GM12873 (cell line): ENCODE measurements around the gene CES3.

Experiments used
- CTCF ChIP-seq: IDR thresholded peaks from 2 replicates; pipeline ENCODE4 v1.5.1; 2012; ENCODE audit warnings: low read depth, mild to moderate bottlenecking, moderate library complexity, low read length, control low read depth; ENCODE audit not compliant: insufficient read depth; ENCODE audit errors: missing control alignments

The CES3 gene

GRCh38 chr16:66921729-66922450 lies 39.2 kb upstream of the CES3 start:
- TF ChIP-seq CTCF, result no peak

GRCh38 chr16:66923247-66923731 lies 37.8 kb upstream of the CES3 start:
- no peak for TF ChIP-seq CTCF

GRCh38 chr16:66923866-66924265 lies 37.2 kb upstream of the CES3 start:
- no peak for TF ChIP-seq CTCF

GRCh38 chr16:66924527-66925321 lies 36.3 kb upstream of the CES3 start:
- TF ChIP-seq CTCF, result peak; percentile 47

- no peak for TF ChIP-seq CTCF
Measured at GRCh38 chr16:66925322-66925840, 35.7 kb upstream of the CES3 start, which contains the start of gene RRAD. TSS of gene RRAD (minus strand) at chr16:66925535. CDS start at chr16:66925179, 356 bp downstream.

GRCh38 chr16:66926171-66926947 lies 34.7 kb upstream of the CES3 start:
- no peak for TF ChIP-seq CTCF
